Retinal pigment epithelial cell (primary cell): Measurements from ENCODE around the gene DNAJC15.
"Not testable (repeated sequence)": the region's sequence is repeated elsewhere in the genome, so short reads cannot be mapped to it uniquely, and the experiment has no call there.

ENCODE experiments used
- DNase-seq: peaks from one replicate; pipeline ENCODE4 v3.0.0-alpha.2; 2010; ENCODE audit warnings: low read depth
- H3K4me3 ChIP-seq: 2 replicates; pipeline ENCODE4 v1.5.1; 2011; ENCODE audit warnings: mild to moderate bottlenecking, low read length, control low read depth, moderate library complexity
- CTCF ChIP-seq: conservative IDR thresholded peaks from 2 replicates; pipeline ENCODE4 v1.5.1; 2011; ENCODE audit warnings: low read depth, low read length, control low read depth, inconsistent platforms

DNAJC15 gene

DNA sequence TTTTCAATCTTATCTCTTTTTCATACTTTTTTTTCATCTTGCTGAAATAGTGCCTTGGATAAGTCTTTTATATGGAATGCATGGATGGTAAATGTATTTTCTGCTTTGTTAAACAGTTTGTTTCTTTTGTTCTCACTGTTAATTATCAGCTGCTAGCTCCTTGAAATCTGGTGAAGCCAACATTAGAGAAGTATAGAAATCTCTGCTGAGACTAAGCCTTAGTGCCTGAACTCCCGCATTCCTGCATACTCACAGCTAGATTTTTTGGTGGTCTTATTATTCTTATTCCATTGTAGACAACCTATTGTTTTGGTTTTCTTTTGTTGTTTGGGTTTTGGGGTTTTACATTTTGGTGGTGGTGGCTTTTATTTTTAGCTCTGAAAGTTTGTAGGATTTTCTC lies 48.4 kb downstream of the DNAJC15 start:
- no peak overlapping the region for H3K4me3 ChIP-seq
- no peak for TF ChIP-seq CTCF
- no peak for DNase-seq

GRCh38 chr13:43072394-43072793 lies 49.0 kb downstream of the DNAJC15 start:
- DNase-seq: no peak
- TF ChIP-seq CTCF: no peak
- H3K4me3 ChIP-seq: no peak overlapping the region

- DNase-seq: no peak
- TF ChIP-seq CTCF: no peak
- H3K4me3 ChIP-seq: no peak overlapping the region
Observed at GRCh38 chr13:43074824-43075510, 51.6 kb downstream of the DNAJC15 start.

DNA sequence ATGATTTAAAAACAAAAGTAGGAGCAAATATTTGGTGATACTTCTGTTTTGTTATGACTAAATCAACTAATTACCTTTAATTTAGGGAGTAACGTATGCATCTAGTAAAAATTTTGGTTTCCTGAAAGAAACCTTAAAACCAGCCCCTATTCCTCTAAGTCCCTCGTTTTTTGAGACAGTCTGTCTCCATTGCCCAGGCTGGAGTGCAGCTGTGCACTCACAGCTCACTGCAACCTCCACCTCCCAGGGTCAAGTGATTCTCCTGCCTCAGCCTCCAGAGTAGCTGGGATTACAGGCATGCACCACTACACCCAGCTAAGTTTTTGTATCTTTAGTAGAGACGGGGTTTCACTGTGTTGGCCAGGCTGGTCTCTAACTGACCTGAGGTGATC lies 52.1 kb downstream of the DNAJC15 start:
- not testable (repeated sequence) for DNase-seq, H3K4me3 ChIP-seq

DNA sequence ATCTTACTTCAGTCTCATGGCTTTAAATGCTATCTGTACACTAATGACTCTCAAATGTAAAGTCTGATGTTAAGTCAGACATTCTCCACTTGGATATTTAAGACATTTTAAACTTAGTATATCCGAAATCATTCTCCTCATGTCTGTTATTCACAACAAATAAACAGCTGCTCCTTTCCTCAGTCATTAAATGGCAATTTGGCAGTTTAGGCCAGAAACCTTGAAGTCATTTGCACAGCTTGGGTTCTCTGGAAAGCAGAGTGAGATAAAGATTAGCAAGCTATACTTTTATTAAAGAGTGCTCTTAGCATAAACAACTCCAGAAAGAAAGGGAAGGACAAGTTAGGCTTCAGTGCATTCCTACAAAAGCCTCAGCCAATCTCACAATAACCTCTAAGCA lies 53.7 kb downstream of the DNAJC15 start:
- no peak overlapping the region for H3K4me3 ChIP-seq
- TF ChIP-seq CTCF: no peak
- no peak for DNase-seq

- no peak for DNase-seq
- no peak for TF ChIP-seq CTCF
- H3K4me3 ChIP-seq: no peak overlapping the region
Observed at GRCh38 chr13:43077461-43077860, 54.1 kb downstream of the DNAJC15 start.

DNA sequence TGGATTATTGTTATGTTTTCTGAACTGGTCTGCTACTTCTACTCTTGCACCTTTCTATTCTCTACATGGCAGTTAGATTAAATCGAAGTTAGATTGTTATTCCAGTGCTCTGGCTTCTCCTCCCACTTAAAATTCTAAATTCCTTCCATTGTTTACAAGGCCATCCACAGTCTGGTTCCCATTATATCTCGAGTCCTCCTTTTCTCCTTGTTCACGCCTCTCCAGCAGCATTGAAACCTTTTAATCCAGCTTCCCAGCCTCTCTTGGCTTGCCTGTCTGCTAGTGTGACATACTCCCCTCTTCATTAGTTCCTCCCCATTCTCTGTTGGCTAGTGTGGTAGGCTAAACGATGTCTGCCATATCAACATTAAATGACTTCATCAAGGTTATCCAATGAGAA lies 54.5 kb downstream of the DNAJC15 start:
- DNase-seq: no peak
- TF ChIP-seq CTCF: no peak
- H3K4me3 ChIP-seq: no peak overlapping the region
